ENCODE results near the gene EIF3B.
"Not testable (repeated sequence)": the region's sequence is repeated elsewhere in the genome, so short reads cannot be mapped to it uniquely, and the experiment has no call there.

EIF3B gene

GRCh38 chr7:2315787-2316186, 38.8 kb upstream of the EIF3B start:
- H3K36me3 ChIP-seq (ENCODE audit: control insufficient read depth, insufficient read depth, low read length): no peaks in the 10 kb centered on the region
- H3K4me1 ChIP-seq (ENCODE audit: control insufficient read depth, insufficient read depth, low read length, poor library complexity, severe bottlenecking): peaks cover 4% of the 10 kb centered on the region
- H3K9me3 ChIP-seq (ENCODE audit: control insufficient read depth, low read length): no peaks in the 10 kb centered on the region
- DNase-seq: no peak
- H3K4me3 ChIP-seq (ENCODE audit: insufficient read depth, low read depth, low read length, poor library complexity, severe bottlenecking): no peak overlapping the region
- H3K27ac ChIP-seq (ENCODE audit: insufficient read depth, low read length, poor library complexity, severe bottlenecking): no peak overlapping the region
- H3K27me3 ChIP-seq (replicated peaks; ENCODE audit: control insufficient read depth, insufficient read depth, low read length, poor library complexity, severe bottlenecking): no peaks in the 10 kb centered on the region

- Histone ChIP-seq H3K9me3 (ENCODE audit: control insufficient read depth, low read length) (no peaks in the 10 kb centered on the region), H3K27ac (ENCODE audit: insufficient read depth, low read length, poor library complexity, severe bottlenecking) (no peak overlapping the region), H3K4me1 (ENCODE audit: control insufficient read depth, insufficient read depth, low read length, poor library complexity, severe bottlenecking) (peaks cover 4% of the 10 kb centered on the region), H3K36me3 (ENCODE audit: control insufficient read depth, insufficient read depth, low read length) (no peaks in the 10 kb centered on the region), H3K27me3 (replicated peaks; ENCODE audit: control insufficient read depth, insufficient read depth, low read length, poor library complexity, severe bottlenecking) (no peaks in the 10 kb centered on the region), H3K4me3 (ENCODE audit: insufficient read depth, low read depth, low read length, poor library complexity, severe bottlenecking) (no peak overlapping the region)
- no peak for DNase-seq
Measured at GRCh38 chr7:2316578-2316977, 38.0 kb upstream of the EIF3B start.

DNA sequence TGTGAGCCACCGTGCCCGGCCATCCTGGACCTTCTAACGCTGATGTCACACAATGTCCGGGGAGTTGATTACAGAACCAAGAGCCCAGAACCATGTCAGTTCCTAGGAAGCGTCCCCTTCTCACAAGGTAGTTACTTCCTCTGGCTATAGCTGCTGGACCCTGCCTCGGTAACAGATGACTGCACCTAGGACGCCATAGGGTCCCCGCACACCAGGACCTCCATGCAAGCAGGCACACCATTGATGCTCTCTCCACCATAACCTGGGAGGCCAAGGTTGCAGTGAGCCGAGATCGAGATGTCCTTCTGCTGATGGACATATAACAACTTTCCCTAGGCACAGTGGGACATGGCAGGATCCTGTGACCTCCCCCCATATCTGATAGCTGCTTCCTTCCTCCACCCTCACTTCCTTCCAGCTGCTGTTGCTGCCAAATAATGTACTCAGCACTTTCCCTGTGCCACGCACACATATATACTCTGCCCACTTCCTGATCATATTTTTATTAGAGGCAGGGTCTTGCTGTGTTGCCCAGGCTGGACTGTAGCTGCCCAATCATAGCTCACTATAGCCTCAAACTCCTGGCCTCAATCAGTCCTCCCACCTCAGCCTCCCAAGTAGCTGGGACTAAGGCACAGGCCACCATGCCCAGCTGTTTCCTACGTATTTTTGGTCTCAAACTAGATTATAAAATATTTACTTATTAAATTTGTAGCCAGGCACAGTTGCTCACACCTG, 36.9 kb upstream of the EIF3B start:
- DNase-seq: no peak
- H3K4me1 ChIP-seq (ENCODE audit: control insufficient read depth, insufficient read depth, low read length, poor library complexity, severe bottlenecking): peaks cover 4% of the 10 kb centered on the region
- no peak overlapping the region for H3K27ac ChIP-seq (ENCODE audit: insufficient read depth, low read length, poor library complexity, severe bottlenecking)
- no peaks in the 10 kb centered on the region for H3K36me3 ChIP-seq (ENCODE audit: control insufficient read depth, insufficient read depth, low read length)
- no peak overlapping the region for H3K4me3 ChIP-seq (ENCODE audit: insufficient read depth, low read depth, low read length, poor library complexity, severe bottlenecking)
- H3K27me3 ChIP-seq (replicated peaks; ENCODE audit: control insufficient read depth, insufficient read depth, low read length, poor library complexity, severe bottlenecking): no peaks in the 10 kb centered on the region
- H3K9me3 ChIP-seq (ENCODE audit: control insufficient read depth, low read length): no peaks in the 10 kb centered on the region

- H3K4me3 ChIP-seq (ENCODE audit: insufficient read depth, low read depth, low read length, poor library complexity, severe bottlenecking): no peak overlapping the region
Measured at GRCh38 chr7:2321020-2321419, 33.6 kb upstream of the EIF3B start.

DNA sequence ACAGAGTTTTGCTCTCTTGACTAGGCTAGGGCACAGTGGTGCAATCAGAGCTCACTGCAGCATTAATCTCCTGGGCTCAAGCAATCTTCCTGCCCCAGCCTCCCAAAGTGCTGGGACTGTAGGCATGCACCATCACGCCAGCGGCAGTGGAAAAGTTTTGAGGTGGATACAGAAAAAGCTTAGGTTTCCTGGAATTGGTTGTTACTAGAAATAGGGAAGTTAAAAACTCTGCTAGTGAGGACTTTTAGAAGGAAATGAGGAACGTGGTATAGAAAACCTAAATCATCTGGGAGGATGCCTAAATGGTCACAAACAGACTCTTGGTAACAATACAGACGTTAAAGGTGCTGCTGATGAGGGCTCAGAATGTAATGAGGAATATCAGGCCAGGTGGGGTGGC, 29.5 kb upstream of the EIF3B start:
- no peak overlapping the region for H3K27ac ChIP-seq (ENCODE audit: insufficient read depth, low read length, poor library complexity, severe bottlenecking)
- H3K4me1 ChIP-seq (ENCODE audit: control insufficient read depth, insufficient read depth, low read length, poor library complexity, severe bottlenecking): no peaks in the 10 kb centered on the region
- no peak for DNase-seq
- no peaks in the 10 kb centered on the region for H3K27me3 ChIP-seq (replicated peaks; ENCODE audit: control insufficient read depth, insufficient read depth, low read length, poor library complexity, severe bottlenecking)
- no peak overlapping the region for H3K4me3 ChIP-seq (ENCODE audit: insufficient read depth, low read depth, low read length, poor library complexity, severe bottlenecking)
- H3K36me3 ChIP-seq (ENCODE audit: control insufficient read depth, insufficient read depth, low read length): no peaks in the 10 kb centered on the region
- H3K9me3 ChIP-seq (ENCODE audit: control insufficient read depth, low read length): no peaks in the 10 kb centered on the region

More at GRCh38 chr7:2321020-2321419, 33.6 kb upstream of the EIF3B start:
- Histone ChIP-seq H3K27me3 (replicated peaks; ENCODE audit: control insufficient read depth, insufficient read depth, low read length, poor library complexity, severe bottlenecking) (no peaks in the 10 kb centered on the region), H3K36me3 (ENCODE audit: control insufficient read depth, insufficient read depth, low read length) (no peaks in the 10 kb centered on the region), H3K27ac (ENCODE audit: insufficient read depth, low read length, poor library complexity, severe bottlenecking) (no peak overlapping the region), H3K4me1 (ENCODE audit: control insufficient read depth, insufficient read depth, low read length, poor library complexity, severe bottlenecking) (no peaks in the 10 kb centered on the region), H3K9me3 (ENCODE audit: control insufficient read depth, low read length) (no peaks in the 10 kb centered on the region)
- DNase-seq: no peak

- no peaks in the 10 kb centered on the region for H3K36me3 ChIP-seq (ENCODE audit: control insufficient read depth, insufficient read depth, low read length)
- H3K4me1 ChIP-seq (ENCODE audit: control insufficient read depth, insufficient read depth, low read length, poor library complexity, severe bottlenecking): no peaks in the 10 kb centered on the region
- H3K4me3 ChIP-seq (ENCODE audit: insufficient read depth, low read depth, low read length, poor library complexity, severe bottlenecking): no peak overlapping the region
- no peaks in the 10 kb centered on the region for H3K9me3 ChIP-seq (ENCODE audit: control insufficient read depth, low read length)
- DNase-seq: no peak
- no peak overlapping the region for H3K27ac ChIP-seq (ENCODE audit: insufficient read depth, low read length, poor library complexity, severe bottlenecking)
- no peaks in the 10 kb centered on the region for H3K27me3 ChIP-seq (replicated peaks; ENCODE audit: control insufficient read depth, insufficient read depth, low read length, poor library complexity, severe bottlenecking)
Measured at GRCh38 chr7:2326951-2327350, 27.7 kb upstream of the EIF3B start.

GRCh38 chr7:2330493-2330892, 24.1 kb upstream of the EIF3B start:
- Histone ChIP-seq H3K4me3 (ENCODE audit: insufficient read depth, low read depth, low read length, poor library complexity, severe bottlenecking) (no peak overlapping the region), H3K27me3 (replicated peaks; ENCODE audit: control insufficient read depth, insufficient read depth, low read length, poor library complexity, severe bottlenecking) (no peaks in the 10 kb centered on the region), H3K27ac (ENCODE audit: insufficient read depth, low read length, poor library complexity, severe bottlenecking) (no peak overlapping the region), H3K9me3 (ENCODE audit: control insufficient read depth, low read length) (no peaks in the 10 kb centered on the region), H3K4me1 (ENCODE audit: control insufficient read depth, insufficient read depth, low read length, poor library complexity, severe bottlenecking) (no peaks in the 10 kb centered on the region), H3K36me3 (ENCODE audit: control insufficient read depth, insufficient read depth, low read length) (no peaks in the 10 kb centered on the region)
- DNase-seq: no peak

DNA sequence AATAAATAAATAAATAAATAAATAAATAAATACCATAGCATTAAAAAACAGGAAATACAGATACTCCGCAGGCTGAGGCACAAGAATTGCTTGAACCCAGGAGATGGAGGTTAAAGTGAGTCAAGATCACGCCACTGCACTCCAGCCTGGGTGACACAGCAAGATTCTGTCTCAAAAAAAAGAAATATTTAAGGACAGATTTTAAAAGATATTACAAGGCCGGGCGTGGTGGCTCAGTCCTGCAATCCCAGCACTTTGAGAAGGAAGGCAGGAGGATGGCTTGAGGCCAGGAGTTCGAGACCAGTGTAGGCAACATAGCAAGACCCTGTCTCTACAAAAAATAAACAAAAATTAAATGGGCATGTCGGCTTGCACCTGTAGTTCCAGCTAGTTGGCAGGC, 22.9 kb upstream of the EIF3B start:
- Histone ChIP-seq H3K27me3 (replicated peaks; ENCODE audit: control insufficient read depth, insufficient read depth, low read length, poor library complexity, severe bottlenecking) (no peaks in the 10 kb centered on the region), H3K4me3 (ENCODE audit: insufficient read depth, low read depth, low read length, poor library complexity, severe bottlenecking) (no peak overlapping the region), H3K9me3 (ENCODE audit: control insufficient read depth, low read length) (no peaks in the 10 kb centered on the region), H3K36me3 (ENCODE audit: control insufficient read depth, insufficient read depth, low read length) (no peaks in the 10 kb centered on the region), H3K27ac (ENCODE audit: insufficient read depth, low read length, poor library complexity, severe bottlenecking) (no peak overlapping the region), H3K4me1 (ENCODE audit: control insufficient read depth, insufficient read depth, low read length, poor library complexity, severe bottlenecking) (no peaks in the 10 kb centered on the region)
- DNase-seq: no peak

DNA sequence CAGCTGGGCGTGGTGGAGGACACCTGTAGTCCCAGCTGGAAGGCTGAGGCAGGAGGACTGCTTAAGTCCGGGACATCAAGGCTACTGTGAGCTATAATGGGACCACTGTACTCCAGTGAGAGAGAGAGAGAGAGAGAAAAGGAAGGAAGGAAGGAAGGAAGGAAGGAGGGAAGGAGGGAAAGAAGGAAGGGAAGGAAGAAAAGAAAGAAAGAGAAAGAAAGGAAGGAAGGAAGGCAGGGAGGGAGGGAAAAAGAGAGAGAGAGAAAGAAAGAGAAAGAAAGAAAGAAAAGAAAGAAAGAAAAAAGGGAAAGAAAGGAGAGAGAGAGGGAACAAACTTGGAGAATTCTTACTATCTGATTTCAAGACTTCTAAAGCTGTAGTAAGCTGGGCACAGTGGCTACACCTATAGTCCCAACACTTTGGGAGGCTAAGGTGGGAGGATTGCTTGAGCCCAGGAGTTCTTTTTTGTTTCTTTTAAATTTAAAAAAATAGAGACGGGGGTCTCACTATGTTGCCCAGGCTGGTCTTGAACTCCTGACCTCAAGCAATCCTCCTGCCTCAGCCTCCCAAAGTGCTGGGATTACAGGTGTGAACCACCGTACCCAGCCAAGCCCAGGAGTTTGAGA, 21.9 kb upstream of the EIF3B start:
- H3K27ac ChIP-seq (ENCODE audit: insufficient read depth, low read length, poor library complexity, severe bottlenecking); H3K4me1 ChIP-seq (ENCODE audit: control insufficient read depth, insufficient read depth, low read length, poor library complexity, severe bottlenecking); DNase-seq; H3K4me3 ChIP-seq (ENCODE audit: insufficient read depth, low read depth, low read length, poor library complexity, severe bottlenecking); H3K27me3 ChIP-seq (replicated peaks; ENCODE audit: control insufficient read depth, insufficient read depth, low read length, poor library complexity, severe bottlenecking); H3K36me3 ChIP-seq (ENCODE audit: control insufficient read depth, insufficient read depth, low read length); H3K9me3 ChIP-seq (ENCODE audit: control insufficient read depth, low read length): not testable (repeated sequence)

- H3K4me1 ChIP-seq (ENCODE audit: control insufficient read depth, insufficient read depth, low read length, poor library complexity, severe bottlenecking): no peaks in the 10 kb centered on the region
- DNase-seq: no peak
- H3K27me3 ChIP-seq (replicated peaks; ENCODE audit: control insufficient read depth, insufficient read depth, low read length, poor library complexity, severe bottlenecking): no peaks in the 10 kb centered on the region
- H3K27ac ChIP-seq (ENCODE audit: insufficient read depth, low read length, poor library complexity, severe bottlenecking): no peak overlapping the region
- H3K9me3 ChIP-seq (ENCODE audit: control insufficient read depth, low read length): no peaks in the 10 kb centered on the region
- no peaks in the 10 kb centered on the region for H3K36me3 ChIP-seq (ENCODE audit: control insufficient read depth, insufficient read depth, low read length)
- no peak overlapping the region for H3K4me3 ChIP-seq (ENCODE audit: insufficient read depth, low read depth, low read length, poor library complexity, severe bottlenecking)
Measured at GRCh38 chr7:2336626-2337299, 17.9 kb upstream of the EIF3B start.

Measured in effector memory CD4-positive, alpha-beta T cell (primary cell).